Cortex of kidney (tissue), 1 donor: ENCODE data around the gene PAK5.

Experiments
- DNase-seq: peaks from one replicate; lab custom pipeline; 2025; lab: John Stamatoyannopoulos, UW

Gene PAK5

DNA sequence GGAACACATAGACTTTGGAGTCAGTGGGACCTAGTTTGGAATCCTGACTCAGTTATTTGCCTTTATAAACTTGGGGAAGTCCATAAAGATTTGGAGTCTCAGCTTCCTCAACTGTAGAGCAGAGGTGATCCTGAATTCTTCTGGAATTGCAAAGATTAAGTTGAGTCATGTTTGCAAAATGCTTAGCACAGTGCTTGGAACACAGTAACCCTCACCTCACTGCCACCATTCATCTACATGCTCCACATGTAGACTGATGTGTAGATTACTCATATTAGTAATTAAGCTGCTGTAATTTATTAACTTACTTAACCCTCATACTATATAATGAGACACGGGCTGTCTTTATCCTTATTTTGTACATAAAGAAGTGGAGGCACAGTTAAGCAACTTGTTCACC, 263.0 kb downstream of the PAK5 start:
- no peak for DNase-seq

DNA sequence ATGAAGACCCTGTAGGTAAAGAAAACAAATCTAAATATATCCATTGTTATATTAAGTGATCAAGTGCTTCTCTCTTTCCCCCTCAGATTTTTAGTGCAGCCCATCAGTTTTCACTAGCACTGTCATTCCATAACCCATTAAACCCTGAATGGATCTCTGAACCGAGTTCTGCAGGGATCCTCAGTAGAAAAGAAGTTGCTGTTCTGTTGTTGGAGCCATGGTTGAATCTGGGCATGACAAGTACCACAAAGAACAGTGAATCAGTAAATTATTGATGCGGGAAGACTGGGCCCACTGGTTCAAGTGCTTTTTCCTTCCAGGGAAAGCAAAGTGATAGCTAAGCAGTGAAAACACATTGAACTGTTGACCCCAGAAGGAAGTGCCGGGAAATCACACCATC, 264.1 kb downstream of the PAK5 start:
- no peak for DNase-seq

DNA sequence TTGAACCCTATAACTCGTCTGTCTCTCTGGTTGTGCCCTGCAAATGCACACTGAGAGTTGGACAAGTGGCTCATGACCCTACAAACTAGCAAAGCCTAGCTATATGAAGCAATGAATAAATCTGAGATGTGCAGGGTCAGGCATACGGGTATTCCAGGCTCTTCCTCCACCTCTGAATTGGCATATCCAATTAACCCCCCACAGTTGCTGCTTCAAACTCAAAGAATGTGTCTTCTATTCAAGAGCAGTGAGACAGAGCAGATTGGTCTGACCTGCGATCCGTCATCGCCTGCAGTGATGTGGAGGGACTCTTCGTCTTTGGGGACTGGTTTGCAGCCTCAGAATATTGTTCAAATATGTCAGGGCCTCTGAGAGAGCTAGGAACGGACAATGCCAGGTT, 264.7 kb downstream of the PAK5 start:
- DNase-seq: no peak

DNA sequence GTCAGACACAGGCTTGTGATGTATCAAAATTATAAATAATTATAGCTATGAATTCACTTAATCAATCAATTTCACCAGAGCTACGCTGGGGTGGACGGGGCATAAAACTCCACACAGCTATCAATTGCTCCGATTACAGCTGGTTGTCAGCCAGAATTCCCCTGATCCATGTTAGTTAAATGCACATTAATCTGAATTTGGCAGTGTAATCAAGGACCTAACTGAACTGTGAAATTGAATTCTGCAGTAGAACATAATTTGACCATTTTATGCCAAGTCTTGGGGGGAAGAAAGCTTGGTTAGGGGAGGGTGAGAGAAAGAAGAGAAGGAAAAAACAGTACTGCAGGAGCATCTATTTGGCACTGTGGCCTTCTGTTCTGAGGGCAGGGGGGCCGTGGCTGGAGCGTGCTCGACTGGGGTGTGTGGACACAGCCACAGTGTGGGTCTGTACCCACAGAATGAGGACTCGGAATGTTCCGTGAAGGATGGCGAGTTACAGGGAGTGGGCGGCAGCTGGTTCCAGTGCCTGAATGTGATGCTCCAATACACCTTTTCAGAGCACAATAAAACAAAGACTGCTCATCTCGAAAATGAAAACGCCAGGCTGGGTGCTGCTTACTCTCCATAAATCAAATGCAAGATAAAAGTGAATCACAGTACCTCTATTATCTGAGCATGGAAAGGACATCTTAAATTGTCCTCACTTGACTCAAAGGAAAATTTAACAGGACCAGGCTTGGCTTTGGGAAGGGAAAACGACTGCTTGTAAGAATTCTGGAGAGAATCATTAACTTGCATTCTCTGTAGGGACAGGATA, 265.3 kb downstream of the PAK5 start:
- no peak for DNase-seq

DNA sequence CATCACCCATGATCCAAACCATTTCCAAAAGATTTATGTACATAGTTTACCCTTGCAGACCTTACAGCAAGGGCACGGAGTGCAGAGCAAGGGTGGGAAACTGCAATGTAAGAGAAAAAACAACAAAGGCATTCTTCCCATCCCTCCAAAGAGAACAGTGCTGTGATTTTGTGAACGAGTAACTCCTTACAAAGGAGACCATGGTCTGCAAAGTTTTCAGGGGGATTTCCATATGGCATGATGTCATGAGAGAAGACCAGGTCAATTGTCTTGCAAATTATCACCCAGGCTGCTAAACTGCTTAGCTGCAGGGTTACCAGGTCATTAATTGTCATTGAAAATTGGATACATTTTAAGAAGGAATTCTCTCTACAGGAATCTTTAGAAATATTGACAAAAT, 266.2 kb downstream of the PAK5 start:
- DNase-seq: no peak

DNA sequence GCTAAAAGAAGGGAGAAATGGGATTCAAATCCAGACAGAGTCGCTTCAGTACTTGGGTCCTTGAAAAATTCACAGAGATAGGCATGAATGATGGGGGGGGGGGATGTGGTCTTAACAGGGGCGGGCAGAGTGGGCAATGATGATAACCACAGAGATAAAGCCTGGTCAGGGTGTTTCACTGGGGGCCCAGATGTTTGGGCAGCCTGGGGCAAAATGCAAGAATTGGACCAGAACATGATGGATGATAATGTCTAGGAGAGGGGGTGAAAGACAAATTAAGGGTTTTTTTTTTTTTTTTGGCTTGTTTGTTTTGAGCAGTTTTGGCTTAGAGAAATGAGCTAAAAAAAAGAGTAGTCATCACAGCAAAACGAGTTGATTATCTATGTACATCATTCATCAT, 267.1 kb downstream of the PAK5 start:
- DNase-seq: no peak

DNA sequence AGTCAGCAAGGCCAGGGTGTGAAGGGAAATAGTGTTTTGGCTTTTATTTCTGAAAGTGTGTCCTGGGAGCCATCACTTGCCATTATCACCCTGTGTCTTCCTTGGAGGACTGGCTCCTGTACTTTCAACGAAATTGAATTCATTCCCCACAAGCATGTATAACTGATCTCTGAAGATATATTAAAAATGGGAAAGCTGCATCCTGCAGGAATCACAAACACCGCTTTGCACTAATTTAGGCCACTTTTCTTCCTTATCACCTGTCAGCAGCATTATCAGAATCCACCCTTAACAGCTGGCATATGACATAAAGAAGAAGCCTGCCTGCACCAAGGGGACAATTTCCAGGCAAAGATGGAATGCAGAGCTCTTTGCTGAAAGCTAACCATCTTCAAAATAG, 268.3 kb downstream of the PAK5 start:
- no peak for DNase-seq

DNA sequence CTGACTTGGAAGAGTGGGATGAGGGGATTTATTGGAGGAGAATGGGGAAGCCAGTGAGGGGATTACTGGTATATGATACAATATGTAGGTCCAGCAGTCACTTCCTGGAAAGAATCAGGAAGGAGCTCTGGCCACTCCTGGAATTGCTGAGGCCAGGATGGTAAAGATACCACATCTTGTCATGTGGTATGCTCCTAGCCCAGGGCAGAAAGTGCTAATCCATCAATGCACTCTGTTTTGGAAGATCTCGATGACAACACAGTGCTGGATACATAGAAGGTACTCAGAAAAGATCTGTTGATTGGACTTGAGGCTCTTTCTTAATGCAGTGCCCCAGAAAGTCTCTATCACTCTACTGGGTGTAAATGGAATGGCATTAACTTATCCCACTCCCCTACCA, 271.9 kb downstream of the PAK5 start:
- no peak for DNase-seq

DNA sequence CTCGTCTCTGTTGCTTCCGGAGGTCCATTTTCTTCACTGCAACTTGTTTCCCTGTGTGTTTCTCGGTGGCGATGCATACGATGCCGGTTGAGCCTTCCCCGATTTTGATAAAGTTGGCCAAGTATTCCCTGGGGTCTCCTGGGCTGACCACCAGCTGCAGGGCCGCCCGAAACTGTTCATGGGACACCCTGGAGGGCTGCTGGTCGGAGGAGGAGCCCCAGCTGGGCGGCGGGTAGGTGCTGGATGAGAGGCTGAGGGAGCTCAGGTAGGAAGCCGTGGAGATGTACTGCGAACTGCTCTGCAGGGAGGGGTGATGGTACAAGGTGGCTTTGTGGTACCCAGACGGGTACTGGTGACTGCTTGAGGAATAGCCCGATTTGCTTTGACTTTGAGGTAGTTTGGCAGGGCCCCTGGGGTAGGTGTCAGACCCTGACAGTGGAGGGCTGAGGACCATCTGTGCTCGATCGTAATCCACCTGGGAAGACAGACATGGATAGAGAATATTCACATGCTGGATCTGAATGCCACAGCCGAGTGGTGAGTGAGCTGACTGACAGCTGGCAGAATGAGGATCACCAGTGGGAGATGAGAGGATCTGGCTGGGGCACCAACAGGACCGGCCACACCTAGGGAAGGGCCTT, 272.8 kb downstream of the PAK5 start:
- DNase-seq: no peak

DNA sequence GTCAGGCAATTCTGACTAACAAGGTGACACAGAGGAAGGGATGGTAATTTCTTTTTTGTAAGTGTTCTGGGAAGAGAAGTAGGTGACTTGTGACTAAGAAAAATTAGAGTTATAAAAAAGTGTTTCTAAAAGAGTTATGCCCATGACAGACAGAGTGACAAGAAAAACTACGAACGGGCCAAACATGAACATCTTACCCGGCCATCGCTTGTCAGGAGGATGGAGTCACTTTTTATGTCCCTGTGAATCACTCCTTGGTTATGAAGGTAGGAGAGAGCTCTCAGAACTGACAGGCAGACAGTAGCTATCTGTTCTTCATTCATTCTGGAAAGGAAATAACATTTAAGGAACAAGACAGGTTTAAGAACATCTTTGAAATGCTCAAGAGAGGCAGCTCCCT, 281.5 kb downstream of the PAK5 start:
- DNase-seq: no peak

DNA sequence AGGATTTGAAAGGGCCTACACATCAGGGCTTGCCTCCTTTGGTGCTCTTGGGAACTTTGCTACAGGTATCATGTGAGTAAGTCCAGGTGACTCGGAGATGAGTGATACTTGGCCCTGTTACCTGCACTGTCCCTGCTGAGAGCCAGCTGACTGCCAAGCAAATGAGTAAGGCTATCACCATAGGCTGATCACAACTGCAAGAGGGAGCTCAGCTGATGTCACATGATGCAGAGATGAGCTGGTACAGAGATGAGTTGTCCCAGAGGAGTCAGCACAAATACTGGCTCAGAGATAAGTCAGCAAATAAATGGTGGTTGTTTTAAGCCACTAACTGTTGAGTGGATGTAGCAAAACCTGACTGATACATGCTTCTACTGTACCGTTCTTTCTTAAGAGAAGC, 283.1 kb downstream of the PAK5 start:
- DNase-seq: no peak

DNA sequence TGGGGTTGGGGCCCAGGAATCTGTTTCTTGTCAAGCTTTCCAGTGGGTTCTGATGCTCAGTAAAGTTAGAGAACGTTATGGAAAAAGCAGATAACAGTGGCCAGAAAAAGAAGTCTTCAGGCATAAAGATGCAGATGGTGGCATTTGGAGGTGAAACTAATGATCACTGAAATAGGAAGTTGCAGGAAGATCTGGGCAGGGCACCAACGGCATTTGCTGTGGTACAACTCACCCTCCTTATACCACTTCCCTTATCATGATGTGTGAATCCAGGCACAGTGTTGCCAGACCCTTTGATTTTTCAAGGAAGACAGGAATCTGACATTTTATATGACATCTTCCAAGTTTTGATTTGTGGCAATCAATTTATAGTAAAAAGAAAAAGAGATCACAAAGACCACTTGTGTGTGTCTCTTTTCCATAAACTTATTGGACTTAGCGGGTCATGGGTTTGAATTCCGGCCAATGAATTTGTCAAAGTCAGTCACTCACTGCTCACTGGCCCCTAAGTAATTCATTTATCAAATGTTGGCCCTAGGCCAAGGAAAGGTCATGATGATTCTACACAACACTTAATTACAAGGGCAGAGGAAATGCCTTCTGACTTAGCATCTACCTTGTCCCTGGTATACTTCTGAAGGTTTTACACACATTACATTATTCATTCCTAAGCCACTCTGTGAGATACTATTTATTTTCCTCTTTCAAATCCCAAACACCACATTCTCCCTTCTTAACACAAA, 286.9 kb downstream of the PAK5 start:
- no peak for DNase-seq

DNA sequence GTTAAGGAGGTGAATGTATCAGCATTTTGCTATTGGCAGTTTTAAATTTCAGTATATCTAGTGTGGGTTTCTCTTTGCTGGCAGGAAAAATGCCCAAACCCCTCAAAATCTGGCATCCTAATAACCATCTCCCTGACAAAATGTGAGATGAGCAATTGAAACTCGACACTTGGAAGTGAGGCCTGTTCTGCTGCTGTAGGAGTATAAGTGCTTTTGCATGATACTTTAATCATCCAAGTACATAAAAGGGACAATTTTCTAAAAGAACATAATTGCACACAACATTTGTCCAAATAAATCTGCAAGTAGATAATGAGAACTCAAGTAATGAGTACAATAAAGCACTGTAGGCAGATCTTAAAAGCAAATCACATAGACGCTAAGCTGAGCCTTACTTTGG, 288.0 kb downstream of the PAK5 start:
- DNase-seq: no peak

DNA sequence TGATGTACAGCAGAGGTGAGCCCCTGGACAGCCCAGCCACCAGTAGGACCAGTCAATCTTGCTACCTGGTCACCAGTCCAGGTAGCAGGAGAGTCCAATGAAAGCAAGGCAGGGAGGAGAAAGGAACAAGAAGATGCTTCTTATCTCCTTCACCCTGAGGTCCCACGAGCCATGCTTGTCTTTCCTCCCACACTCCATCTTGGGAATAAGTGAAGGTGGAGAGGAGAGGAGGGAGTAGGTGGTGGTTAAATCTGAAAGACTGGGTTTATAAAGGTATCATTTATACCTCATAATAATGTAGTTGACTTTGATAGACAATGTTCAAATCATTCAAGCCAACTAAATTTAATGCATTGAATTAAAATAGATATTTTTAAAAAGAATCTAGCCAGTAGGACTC, 288.6 kb downstream of the PAK5 start:
- no peak for DNase-seq

DNA sequence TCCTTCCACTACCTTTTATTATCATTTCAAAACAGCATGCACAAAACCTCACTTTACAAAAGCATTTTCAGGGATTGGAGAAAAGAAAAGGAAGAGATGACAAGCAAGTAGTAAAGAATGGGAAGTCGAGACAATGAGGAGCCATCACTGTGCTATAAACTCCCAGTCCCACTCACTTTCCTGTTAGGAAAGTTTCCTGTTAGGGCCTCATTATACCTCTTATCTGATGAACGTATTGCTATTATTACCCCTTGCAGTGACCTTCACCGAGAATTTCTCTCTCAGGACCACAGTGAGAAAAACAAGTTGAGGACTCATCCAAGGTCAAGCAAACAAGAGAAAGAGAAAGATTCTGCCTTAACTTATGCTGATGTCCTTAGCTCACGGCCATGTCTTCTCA, 295.7 kb downstream of the PAK5 start:
- no peak for DNase-seq

DNA sequence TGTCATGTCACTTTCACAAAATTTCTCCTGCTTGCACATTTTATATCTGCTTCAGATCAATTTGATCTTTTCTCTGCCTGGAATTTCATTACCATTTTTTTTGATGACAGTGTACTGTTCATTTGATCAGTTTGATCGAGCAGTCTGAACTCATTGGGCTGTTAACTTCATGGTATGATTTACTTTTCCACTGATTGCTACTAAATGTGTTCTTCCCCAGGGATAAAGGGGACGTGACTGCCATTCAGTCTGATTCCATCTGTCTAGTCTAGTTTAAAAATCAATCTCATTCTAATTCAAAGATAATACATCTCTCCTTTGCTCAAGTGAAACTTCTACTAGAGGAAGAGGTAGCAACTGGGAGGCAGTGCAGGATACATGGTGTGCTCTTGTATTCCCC, 303.4 kb downstream of the PAK5 start:
- no peak for DNase-seq

DNA sequence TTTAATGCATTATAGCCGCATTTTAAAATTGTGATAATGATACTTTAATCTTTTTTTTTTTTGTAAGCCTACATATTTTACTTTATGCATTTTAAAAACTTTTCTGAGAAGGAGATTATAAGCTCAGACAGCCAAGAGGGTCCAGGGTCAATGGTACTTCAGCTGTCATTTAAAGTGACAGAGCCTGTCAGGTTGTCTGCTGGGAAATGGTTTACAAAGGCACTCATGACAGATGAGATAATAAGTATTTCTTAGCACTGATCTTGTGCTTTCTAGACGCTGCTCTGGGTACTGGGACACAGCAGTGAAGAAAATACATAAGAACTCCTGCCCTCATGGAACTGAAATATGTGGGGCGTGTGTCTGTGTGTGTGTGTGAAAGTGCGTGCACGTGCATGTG, 304.9 kb downstream of the PAK5 start:
- DNase-seq: no peak

DNA sequence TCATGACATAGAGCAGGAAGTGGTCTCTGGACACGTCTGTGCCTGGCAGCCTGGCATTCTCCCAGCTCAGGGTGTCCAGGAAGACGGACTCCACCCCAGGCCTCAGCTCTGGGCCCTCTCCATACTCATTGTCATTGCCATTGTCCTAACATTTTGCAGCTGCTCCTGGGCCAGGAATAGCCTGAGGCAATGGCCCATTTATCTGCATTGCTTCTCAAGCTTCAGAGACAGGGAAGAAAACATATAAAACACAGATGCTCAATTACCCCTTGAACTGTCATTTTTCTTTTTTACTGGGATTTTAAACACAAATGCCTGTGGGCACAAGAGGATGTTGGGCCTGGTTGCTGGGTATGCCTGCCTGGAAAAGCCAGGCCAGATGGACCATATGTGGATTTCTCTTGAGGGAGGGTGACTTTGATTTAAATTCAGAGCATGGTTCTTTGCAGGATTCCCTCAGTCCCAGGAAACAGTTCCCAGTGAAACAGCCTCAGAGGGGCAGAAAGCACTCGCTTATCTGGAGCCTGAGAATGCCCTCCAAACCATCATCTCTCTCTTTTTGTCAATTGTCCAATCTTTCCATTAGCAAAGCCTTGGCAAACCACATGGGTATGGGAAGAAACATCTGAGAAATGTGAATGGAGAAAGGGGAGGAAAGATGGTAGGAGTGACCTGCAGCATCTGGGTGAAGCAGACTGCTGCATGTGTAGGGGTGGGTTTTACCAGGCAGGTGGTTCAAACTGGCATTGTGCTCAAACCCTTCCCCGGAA, 306.6 kb downstream of the PAK5 start:
- DNase-seq: no peak

DNA sequence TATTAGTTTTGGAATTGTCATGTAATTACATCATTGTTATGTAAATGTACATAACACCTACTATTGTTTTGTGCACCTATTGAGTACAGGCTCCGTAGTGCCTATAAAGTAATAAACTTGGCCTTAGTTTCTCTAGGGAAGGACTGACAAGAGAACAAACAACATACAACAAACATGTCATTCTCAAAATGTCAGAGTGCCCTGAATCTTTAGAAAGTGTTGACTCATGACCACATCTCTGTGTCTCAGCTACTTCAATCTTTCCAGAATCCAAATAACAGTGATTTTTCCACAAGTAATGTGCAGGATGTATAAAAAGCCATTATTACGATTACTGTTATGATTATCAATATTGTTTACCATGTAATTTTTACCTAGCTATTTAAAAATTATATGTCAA, 307.3 kb downstream of the PAK5 start:
- DNase-seq: no peak

DNA sequence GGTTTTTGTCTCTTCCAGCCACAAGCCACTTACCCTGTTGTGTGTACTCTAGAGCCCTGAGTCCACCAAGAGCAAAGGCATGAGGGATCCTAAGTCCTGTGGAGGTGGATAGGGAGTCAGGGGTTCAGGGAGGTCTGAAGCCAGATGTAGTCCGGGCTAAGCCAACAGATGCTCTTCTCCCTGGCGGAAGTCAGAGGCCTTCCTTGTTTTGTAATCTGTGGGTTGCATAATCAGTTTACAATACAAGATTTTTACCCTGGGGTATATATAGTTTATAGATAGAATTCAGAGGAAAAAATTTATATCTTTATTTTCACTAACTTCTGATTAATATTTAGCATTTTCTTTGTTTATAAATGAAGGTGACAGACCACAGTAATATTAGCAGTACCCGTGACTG, 315.2 kb downstream of the PAK5 start:
- DNase-seq: no peak

DNA sequence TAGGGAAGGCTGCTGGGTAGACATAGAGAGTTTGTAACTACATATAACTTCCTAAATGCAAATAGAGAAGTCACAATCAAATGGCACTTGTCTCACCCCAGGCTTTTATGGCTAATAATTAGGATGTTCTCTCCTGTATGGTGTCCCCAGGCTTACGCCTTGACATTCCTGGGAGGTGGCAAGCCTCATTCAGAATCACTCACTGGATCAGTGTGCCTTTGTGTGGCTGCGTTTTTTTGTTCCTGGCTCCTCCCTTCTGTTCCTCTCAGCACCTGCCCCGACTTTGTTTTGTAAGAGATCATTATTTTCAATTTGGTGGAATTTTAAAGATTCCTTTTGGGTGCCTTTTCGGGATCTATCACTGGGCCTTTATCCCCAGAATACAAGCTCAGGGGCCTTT, 318.8 kb downstream of the PAK5 start:
- DNase-seq: no peak

DNA sequence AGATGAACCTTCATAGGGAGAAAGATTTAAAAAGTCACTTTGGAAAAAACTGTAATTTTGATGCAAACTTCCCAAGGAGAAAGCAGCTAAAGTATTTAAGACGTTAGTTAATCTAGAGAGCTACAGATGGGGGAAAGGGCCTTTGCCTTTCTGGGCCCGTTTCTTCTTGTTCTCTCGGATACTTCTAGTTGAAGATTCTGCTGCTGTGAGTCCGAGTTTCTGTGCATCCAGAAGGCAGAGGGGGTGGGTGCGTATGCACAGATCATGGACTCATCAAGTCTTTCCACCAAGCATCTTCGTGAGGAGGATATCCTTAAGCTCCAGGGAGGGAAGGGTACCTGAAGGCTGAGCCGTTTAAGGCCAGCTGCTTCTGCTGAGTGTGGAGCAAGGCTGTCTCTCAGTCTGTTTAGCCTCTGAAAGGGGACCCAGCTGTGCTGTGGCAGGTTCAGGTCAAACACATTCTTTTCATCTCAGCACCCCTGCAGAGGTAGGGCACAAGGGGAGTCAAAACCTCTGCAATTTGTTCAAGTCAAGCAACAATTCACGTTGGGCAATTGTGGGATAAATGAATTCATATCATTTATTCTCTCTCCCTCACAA, 320.2 kb downstream of the PAK5 start:
- DNase-seq: no peak
